Coronary artery (tissue), 2 donors: ENCODE results near the gene ZNF487.
"Not testable (repeated sequence)": the region's sequence is repeated elsewhere in the genome, so short reads cannot be mapped to it uniquely, and the experiment has no call there.

Experiments used
- DNase-seq: peaks from one replicate; pipeline ENCODE4 v3.0.0-alpha.2; 2017; ENCODE audit warnings: low spot score
- H3K27ac ChIP-seq, 2 donors: fragments of 200-600 bp; sonication (generic); one replicate each; pipeline ENCODE4 v1.5.1; 2016 to 2019
- H3K4me3 ChIP-seq: fragments of 200-600 bp; sonication (generic); 2 replicates; pipeline ENCODE4 v1.5.1; 2016; ENCODE audit warnings: mild to moderate bottlenecking, moderate library complexity
- TF ChIP-seq, protein P1 (sequence below): fragments of 200-600 bp; sonication (generic); IDR thresholded peaks from one replicate; pipeline ENCODE4 v1.5.1; 2019; ENCODE audit warnings: antibody characterized with exemption

The ZNF487 gene

DNA sequence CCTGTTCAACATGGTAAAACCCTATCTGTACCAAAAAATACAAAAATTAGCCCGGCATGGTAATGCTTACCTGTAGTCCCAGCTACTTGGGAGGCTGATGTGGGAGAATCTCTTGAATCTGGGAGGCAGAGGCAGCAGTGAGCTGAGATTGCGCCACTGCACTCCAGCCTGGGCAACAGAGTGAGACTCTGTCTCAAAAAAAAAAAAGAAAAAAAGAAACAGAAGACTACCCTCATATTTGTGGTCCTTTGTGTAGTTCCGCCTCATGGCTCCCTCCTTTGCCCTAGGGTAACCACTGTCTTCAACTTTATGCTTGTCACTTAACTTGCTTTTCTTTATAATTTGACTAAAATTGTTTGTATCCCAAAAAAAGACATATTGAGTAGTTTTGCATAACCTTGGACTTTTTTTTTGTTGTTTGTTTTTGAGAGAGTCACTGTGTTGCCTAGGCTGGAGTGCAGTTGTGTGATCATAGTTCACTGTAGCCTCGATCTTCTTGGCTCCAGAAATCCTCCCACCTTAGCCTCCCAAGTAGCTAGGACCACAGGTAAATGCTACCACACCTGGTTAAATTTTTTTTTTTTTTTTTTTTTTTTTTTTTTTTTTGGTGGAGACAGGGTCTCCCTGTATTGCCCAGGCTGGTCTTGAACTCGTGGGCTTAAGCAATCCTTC lies 3.7 kb downstream of the ZNF487 start:
- TF ChIP-seq, protein P1, sequence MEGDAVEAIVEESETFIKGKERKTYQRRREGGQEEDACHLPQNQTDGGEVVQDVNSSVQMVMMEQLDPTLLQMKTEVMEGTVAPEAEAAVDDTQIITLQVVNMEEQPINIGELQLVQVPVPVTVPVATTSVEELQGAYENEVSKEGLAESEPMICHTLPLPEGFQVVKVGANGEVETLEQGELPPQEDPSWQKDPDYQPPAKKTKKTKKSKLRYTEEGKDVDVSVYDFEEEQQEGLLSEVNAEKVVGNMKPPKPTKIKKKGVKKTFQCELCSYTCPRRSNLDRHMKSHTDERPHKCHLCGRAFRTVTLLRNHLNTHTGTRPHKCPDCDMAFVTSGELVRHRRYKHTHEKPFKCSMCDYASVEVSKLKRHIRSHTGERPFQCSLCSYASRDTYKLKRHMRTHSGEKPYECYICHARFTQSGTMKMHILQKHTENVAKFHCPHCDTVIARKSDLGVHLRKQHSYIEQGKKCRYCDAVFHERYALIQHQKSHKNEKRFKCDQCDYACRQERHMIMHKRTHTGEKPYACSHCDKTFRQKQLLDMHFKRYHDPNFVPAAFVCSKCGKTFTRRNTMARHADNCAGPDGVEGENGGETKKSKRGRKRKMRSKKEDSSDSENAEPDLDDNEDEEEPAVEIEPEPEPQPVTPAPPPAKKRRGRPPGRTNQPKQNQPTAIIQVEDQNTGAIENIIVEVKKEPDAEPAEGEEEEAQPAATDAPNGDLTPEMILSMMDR = no peak
- no peak for DNase-seq
- H3K27ac ChIP-seq = no peak overlapping the region

GRCh38 chr10:43444323-43444722 lies 7.4 kb downstream of the ZNF487 start:
- no peak for DNase-seq
- TF ChIP-seq, protein P1 = no peak

More for the DNA sequence above, 3.7 kb downstream of the ZNF487 start:
- H3K4me3 ChIP-seq = no peak overlapping the region

GRCh38 chr10:43444897-43445466 lies 8.1 kb downstream of the ZNF487 start:
- no peak for DNase-seq
- H3K27ac ChIP-seq = no peak overlapping the region
- H3K4me3 ChIP-seq = no peak overlapping the region
- TF ChIP-seq, protein P1 = no peak

More at GRCh38 chr10:43444323-43444722, 7.4 kb downstream of the ZNF487 start:
- Histone ChIP-seq H3K4me3 (no peak overlapping the region), H3K27ac (no peak overlapping the region)

GRCh38 chr10:43446219-43447017 lies 9.5 kb downstream of the ZNF487 start:
- not testable (repeated sequence) for H3K4me3 ChIP-seq, H3K27ac ChIP-seq, DNase-seq

- DNase-seq = no peak
- TF ChIP-seq, protein P1 = no peak
- Histone ChIP-seq H3K4me3 (no peak overlapping the region), H3K27ac (no peak overlapping the region)
Observed at GRCh38 chr10:43448742-43449141, 11.8 kb downstream of the ZNF487 start.

- no peak overlapping the region for H3K27ac ChIP-seq
- no peak for DNase-seq
- no peak overlapping the region for H3K4me3 ChIP-seq
- TF ChIP-seq, protein P1 = no peak
Observed at GRCh38 chr10:43452356-43452914, 15.5 kb downstream of the ZNF487 start.

- TF ChIP-seq, protein P1 = no peak
- no peak for DNase-seq
- H3K4me3 ChIP-seq = no peak overlapping the region
- no peak overlapping the region for H3K27ac ChIP-seq
Observed at GRCh38 chr10:43453266-43453831, 16.4 kb downstream of the ZNF487 start.

- H3K27ac ChIP-seq, H3K4me3 ChIP-seq, DNase-seq: not testable (repeated sequence)
Observed at GRCh38 chr10:43454025-43454424, 17.1 kb downstream of the ZNF487 start.

GRCh38 chr10:43456561-43456960 lies 19.6 kb downstream of the ZNF487 start:
- not testable (repeated sequence) for DNase-seq, H3K4me3 ChIP-seq
- H3K27ac ChIP-seq = peak overlapping the region; percentile 88 to 92
